HG02943 (cell line): ENCODE results near the gene HDAC7.

ENCODE experiments used
- ATAC-seq: cut with Tn5 transposase; IDR thresholded peaks from one replicate; pipeline ENCODE4 v1.9.1; 2021; ENCODE audit warnings: mild to moderate bottlenecking, low read depth, moderate library complexity; ENCODE audit not compliant: unreplicated experiment

The HDAC7 gene

GRCh38 chr12:47770086-47770726 lies 49.5 kb downstream of the HDAC7 start:
- no peak for ATAC-seq

- no peak for ATAC-seq
Observed at GRCh38 chr12:47769234-47770085, 50.2 kb downstream of the HDAC7 start.

DNA sequence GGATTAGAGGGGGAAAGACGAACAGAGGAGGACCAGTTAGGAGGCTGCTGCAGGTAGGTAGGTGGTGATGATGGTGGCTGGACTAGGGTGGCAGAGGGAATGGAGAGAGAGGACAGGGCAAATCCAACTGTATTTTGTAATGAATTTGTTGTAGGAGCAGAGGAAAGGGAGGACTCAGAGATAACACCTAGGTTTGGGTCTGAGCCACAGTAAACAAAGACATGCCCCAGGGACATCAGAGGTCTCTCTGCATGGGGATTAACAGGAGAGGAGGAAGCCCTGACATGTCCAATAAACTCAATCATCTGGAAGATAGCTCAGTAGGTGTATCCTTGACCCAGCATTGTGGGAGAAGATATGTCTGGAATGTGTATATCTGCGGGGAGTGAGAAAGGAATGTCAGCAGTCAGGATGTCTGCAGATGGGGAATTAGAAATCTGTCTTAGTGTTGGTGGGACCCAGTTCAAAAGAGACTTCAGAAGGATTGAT lies 51.3 kb downstream of the HDAC7 start:
- no peak for ATAC-seq

- ATAC-seq, result no peak
Observed at GRCh38 chr12:47767216-47767724, 52.4 kb downstream of the HDAC7 start.

DNA sequence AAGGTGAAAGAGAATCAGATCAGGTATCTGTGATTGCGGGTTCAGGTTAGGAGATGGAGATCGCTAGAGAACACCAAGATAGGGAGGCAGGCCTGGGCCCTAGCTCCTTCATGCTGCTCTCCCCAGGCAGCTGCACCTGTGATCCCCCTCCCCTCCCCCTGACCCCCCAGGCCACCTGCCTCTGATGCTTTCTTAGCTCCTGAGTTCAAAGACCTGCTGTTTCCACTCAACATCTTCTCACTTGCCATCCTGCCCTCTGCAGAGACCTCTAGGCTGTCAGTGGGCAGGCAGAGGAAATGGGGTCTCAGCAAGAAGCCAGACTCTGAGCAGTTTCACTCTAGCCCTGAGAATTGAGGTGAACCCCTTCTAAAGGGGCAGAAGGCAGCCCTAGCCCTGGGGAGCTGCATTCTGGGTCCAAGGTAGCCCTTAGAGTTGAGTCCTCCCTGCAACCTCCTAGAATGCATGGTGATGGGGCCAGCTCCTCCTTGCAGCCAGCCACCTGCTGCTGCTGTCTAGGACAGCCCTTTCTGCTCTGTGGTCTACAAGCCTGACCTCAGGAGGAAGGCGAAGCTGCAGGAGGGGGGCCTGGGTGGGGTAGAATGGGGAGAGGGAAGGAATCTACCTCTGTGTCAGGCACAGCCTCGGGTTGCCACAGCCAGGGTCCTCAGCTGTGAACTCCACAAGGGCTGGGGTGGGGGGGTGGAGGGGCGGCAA lies 53.0 kb downstream of the HDAC7 start:
- no peak for ATAC-seq

DNA sequence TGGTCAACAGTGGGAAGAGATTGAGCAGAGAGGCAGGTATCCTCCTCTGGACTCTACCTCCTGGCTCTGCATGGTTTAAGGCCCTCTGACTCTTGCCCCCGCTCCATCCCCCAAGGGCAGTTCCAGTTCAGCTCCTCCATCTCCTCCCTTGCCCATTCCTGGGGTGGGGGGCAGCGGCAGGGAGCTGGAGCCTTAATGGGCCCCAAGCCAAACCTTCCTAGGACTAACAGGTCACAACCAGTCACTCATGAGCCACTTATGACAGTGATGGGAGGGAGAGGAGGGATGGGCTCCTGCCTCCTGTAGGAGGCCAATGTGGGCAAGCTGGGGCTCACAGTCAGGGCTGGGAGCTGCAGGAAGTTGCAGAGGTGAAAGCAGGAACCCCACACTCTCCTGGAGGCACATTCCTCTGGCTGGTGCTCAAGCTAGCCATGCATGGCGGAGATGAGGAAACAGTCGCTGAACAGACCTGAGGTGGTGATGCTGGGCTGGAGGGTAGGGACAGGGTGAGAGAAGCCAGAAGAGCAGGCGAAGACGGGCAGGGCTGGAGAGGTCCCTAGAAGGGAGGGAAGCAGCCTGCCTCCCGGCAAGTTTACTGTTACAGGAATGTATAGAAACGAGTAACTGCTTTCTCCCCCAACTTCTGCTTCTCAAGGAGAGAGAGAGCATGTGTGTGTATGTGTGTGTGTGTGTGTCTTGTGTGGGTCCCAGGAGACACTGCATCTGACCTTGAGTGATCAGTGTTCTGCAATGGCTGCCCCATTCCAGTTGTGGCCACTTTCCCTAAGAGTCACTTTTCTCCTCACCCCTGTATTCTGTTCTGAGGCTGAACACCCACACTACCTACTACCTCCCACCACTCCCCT lies 56.0 kb downstream of the HDAC7 start:
- no peak for ATAC-seq

- no peak for ATAC-seq
Observed at GRCh38 chr12:47762850-47763465, 56.7 kb downstream of the HDAC7 start.

- peak; percentile 40 for ATAC-seq
Observed at GRCh38 chr12:47758834-47759690, 60.6 kb downstream of the HDAC7 start, which contains the start of gene RAPGEF3. TSS of gene RAPGEF3 (minus strand) at chr12:47758880. CDS start at chr12:47758556, 324 bp downstream.

DNA sequence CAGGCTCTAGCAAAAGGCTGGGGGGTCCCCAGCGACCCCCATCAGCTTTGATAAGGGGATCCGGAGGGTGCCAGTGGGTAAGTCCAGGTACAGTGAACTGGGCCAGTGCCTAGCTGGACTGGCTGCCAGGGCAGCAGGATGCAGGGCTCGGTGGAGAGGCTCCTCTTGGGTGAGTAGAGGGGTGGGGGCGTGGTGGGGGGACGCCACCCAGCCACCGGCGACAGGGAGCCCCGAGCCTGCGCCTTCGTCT lies 61.2 kb downstream of the HDAC7 start:
- no peak for ATAC-seq

- no peak for ATAC-seq
Observed at GRCh38 chr12:47757840-47758583, 61.7 kb downstream of the HDAC7 start.

- ATAC-seq, result no peak
Observed at GRCh38 chr12:47757364-47757839, 62.3 kb downstream of the HDAC7 start.

GRCh38 chr12:47755655-47756562 lies 63.8 kb downstream of the HDAC7 start:
- peak; percentile 55 for ATAC-seq

DNA sequence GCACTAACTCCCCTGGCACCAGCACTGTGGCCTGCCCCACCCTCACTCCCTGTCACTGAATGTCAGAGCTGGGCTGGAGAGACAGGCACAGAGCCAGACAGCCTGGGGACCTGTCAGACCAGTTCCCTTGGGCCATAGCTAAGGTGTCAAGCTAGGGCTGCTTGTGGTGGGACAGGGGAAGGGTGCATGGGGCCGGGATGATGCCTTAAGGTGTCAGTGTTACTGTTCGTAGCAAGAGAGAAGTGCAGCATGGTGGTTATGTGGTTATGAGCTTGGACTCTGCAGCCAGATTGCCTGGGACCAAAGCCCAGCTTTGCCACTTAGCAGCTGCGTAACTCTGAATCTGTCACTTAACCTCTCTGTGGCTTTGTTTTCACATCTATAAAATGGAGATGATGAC lies 64.8 kb downstream of the HDAC7 start:
- ATAC-seq, result peak; percentile 19

- ATAC-seq, result no peak
Observed at GRCh38 chr12:47754126-47754525, 65.6 kb downstream of the HDAC7 start.

- ATAC-seq, result no peak
Observed at GRCh38 chr12:47753021-47754001, 66.4 kb downstream of the HDAC7 start.

DNA sequence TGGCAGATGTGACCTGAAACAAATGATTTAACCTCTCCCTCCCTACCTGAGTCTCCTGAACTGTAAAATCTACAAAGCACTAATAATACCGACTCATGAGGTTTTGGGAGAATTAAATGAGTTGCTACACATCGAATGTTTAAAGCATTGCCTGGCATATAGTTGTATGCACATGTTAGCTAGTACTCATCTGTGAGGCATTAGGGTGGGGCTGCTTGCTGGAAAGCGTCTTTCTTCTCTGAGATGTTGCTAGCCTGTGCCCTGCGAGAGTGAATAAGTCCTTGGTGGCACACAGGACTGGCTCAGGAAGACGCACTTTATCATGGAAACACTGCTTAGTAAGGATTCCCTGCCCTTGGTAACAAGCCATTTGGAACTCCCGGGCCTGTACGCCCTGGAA lies 67.2 kb downstream of the HDAC7 start:
- no peak for ATAC-seq
